HCT116 (cell line): Measurements from ENCODE around the gene RREB1. TPM values are rescaled to one million over a fixed set of nuclear protein-coding genes. Genes with fewer than 3 reads are reported as not detected.

Experiments used
- ATAC-seq: fragments of 200-7000 bp; cut with Tn5 transposase; 2 replicates; pipeline ENCODE4 v1.9.1; 2020; ENCODE audit warnings: mild to moderate bottlenecking, moderate library complexity
- BruUV-seq: library from RNA; stranded (reverse); fragments of 400-500 nt; replicated peaks from 2 replicates; lab custom pipeline; 2021; lab: Mats Ljungman, UMichigan
- CTCF ChIA-PET: fragments of 300-600 bp; sonication (Branson Sonifier 250); formaldehyde crosslinking; loops from one replicate; lab custom pipeline; 2021; ENCODE audit warnings: antibody characterized with exemption; lab: Charles Lee
- POLR2A ChIA-PET: fragments of 300-600, 350-600 bp; sonication (Branson Sonifier 250); formaldehyde crosslinking; loops from one replicate; lab custom pipeline; 2021; ENCODE audit warnings: antibody characterized with exemption; lab: Charles Lee
- RAD21 ChIA-PET, 2 experiments: fragments of 300-600 bp; sonication (Branson Sonifier 250); formaldehyde crosslinking; loops; one replicate each; lab custom pipeline; 2023; ENCODE audit warnings: low total read pairs in 2 of 2; ENCODE audit not compliant: uncharacterized antibody in 2 of 2, unreplicated experiment in 2 of 2, low non-redundant PET in 1 of 2; lab: Charles Lee
- DNase-seq: peaks from one replicate; pipeline ENCODE4 v3.0.0-alpha.2; 2010; ENCODE audit warnings: low read depth, low spot score
- H2AFZ ChIP-seq: fragments of 200-600 bp; shearing (Covaris generic), sonication (generic); 2 replicates; pipeline ENCODE4 v1.6.1; 2017; ENCODE audit warnings: low read depth, mixed run types, mixed read lengths, antibody characterized with exemption, low read length; ENCODE audit not compliant: poor library complexity, severe bottlenecking
- H3K27ac ChIP-seq: 2 replicates; pipeline ENCODE4 v1.5.1; 2012; ENCODE audit warnings: low read depth, low read length
- H3K27me3 ChIP-seq: fragments of 200-600 bp; sonication (generic); 2 replicates; pipeline ENCODE4 v1.6.1; 2016; ENCODE audit warnings: mixed run types, low read length, mixed read lengths; ENCODE audit not compliant: insufficient read depth
- H3K36me3 ChIP-seq, 2 experiments: fragments of 200-500 bp in 1 of 2; fragments of 200-600 bp in 1 of 2; sonication (Bioruptor generic) in 1 of 2; sonication (generic) in 1 of 2; 2 replicates each; pipeline versions ENCODE4 v1.5.1 to v1.6.1; 2014 to 2016; ENCODE audit warnings: low read length in 2 of 2, inconsistent platforms in 1 of 2, mixed read lengths in 1 of 2, mixed run types in 1 of 2; ENCODE audit not compliant: insufficient read depth in 2 of 2, control insufficient read depth in 1 of 2
- H3K4me1 ChIP-seq, 2 experiments: fragments of 200-600 bp in 1 of 2; sonication (generic) in 1 of 2; 2 replicates each; pipeline versions ENCODE4 v1.5.1 to v1.6.1; 2012 to 2017; ENCODE audit warnings: low read length in 2 of 2, inconsistent platforms in 1 of 2, mild to moderate bottlenecking in 1 of 2, mixed read lengths in 1 of 2, mixed run types in 1 of 2, moderate library complexity in 1 of 2; ENCODE audit not compliant: insufficient read depth in 2 of 2, control insufficient read depth in 1 of 2
- H3K4me2 ChIP-seq: fragments of 200-600 bp; sonication (generic); 2 replicates; pipeline ENCODE4 v1.6.1; 2017; ENCODE audit warnings: mixed run types, low read length, mixed read lengths
- H3K4me3 ChIP-seq, 2 experiments: fragments of 200-600 bp in 1 of 2; sonication (generic) in 1 of 2; replicated peaks in 1 of 2; 2 replicates each; pipeline ENCODE4 v1.5.1; 2011 to 2016; ENCODE audit warnings: low read length in 2 of 2, control low read depth in 1 of 2, low read depth in 1 of 2, mild to moderate bottlenecking in 1 of 2, mixed read lengths in 1 of 2, mixed run types in 1 of 2
- H3K79me2 ChIP-seq: fragments of 200-600 bp; sonication (generic); 2 replicates; pipeline ENCODE4 v1.6.1; 2017; ENCODE audit warnings: mild to moderate bottlenecking, mixed run types, low read length, moderate library complexity, mixed read lengths; ENCODE audit not compliant: insufficient read depth
- H3K9ac ChIP-seq: fragments of 200-600 bp; sonication (generic); 2 replicates; pipeline ENCODE4 v1.6.1; 2016; ENCODE audit warnings: low read length, mixed read lengths
- H3K9me2 ChIP-seq: fragments of 200-600 bp; sonication (generic), shearing (Covaris generic); 2 replicates; pipeline ENCODE4 v1.6.1; 2017; ENCODE audit warnings: mixed run types, mild to moderate bottlenecking, moderate library complexity; ENCODE audit not compliant: insufficient read depth
- H3K9me3 ChIP-seq, 2 experiments: fragments of 200-500 bp in 1 of 2; fragments of 200-600 bp in 1 of 2; sonication (Bioruptor generic) in 1 of 2; sonication (generic) in 1 of 2; 2 replicates each; pipeline ENCODE4 v1.6.1; 2014 to 2017; ENCODE audit warnings: low read length in 2 of 2, mixed read lengths in 2 of 2, inconsistent platforms in 1 of 2, low read depth in 1 of 2, mild to moderate bottlenecking in 1 of 2, mixed run types in 1 of 2, moderate library complexity in 1 of 2; ENCODE audit not compliant: control insufficient read depth in 1 of 2, insufficient read depth in 1 of 2
- H4K20me1 ChIP-seq: fragments of 200-600 bp; sonication (generic), shearing (Covaris generic); 2 replicates; pipeline ENCODE4 v1.6.1; 2017; ENCODE audit warnings: mixed run types, mild to moderate bottlenecking, moderate library complexity; ENCODE audit not compliant: insufficient read depth
- CBX3 ChIP-seq: IDR thresholded peaks from 2 replicates; pipeline ENCODE4 v1.6.1; 2012; ENCODE audit warnings: low read depth
- CEBPB ChIP-seq: IDR thresholded peaks from 2 replicates; pipeline ENCODE4 v1.6.1; 2012; ENCODE audit warnings: low read depth
- CTCF ChIP-seq, 3 experiments: fragments of 200-600 bp in 1 of 3; sonication (generic) in 1 of 3; IDR thresholded peaks in 2 of 3; conservative IDR thresholded peaks in 1 of 3; 2 replicates each; pipeline ENCODE4 v1.5.1; 2012 to 2017; ENCODE audit warnings: low read depth in 2 of 3, low read length in 2 of 3, antibody characterized with exemption in 1 of 3, borderline replicate concordance in 1 of 3, control low read depth in 1 of 3, mild to moderate bottlenecking in 1 of 3, mixed read lengths in 1 of 3, mixed run types in 1 of 3, moderate library complexity in 1 of 3; ENCODE audit not compliant: insufficient read depth in 1 of 3
- EGR1 ChIP-seq: IDR thresholded peaks from 2 replicates; pipeline ENCODE4 v1.6.1; 2012; ENCODE audit warnings: low read depth
- EZH2 ChIP-seq: fragments of 200-600 bp; sonication (generic); IDR thresholded peaks from 2 replicates; pipeline ENCODE4 v1.6.1; 2017; ENCODE audit warnings: antibody characterized with exemption, mixed run types
- JUND ChIP-seq: IDR thresholded peaks from 2 replicates; pipeline ENCODE4 v1.6.1; 2012
- MAX ChIP-seq: IDR thresholded peaks from 2 replicates; pipeline ENCODE4 v1.6.1; 2012
- POLR2A ChIP-seq: IDR thresholded peaks from 2 replicates; pipeline ENCODE4 v1.7.0; 2011; ENCODE audit warnings: borderline replicate concordance; ENCODE audit not compliant: insufficient read depth, insufficient read length; ENCODE audit errors: extremely low read depth
- POLR2AphosphoS5 ChIP-seq: IDR thresholded peaks from 2 replicates; pipeline ENCODE4 v1.6.1; 2011; ENCODE audit warnings: mild to moderate bottlenecking, low read depth, low read length, moderate library complexity
- SP1 ChIP-seq: IDR thresholded peaks from 2 replicates; pipeline ENCODE4 v1.6.1; 2012; ENCODE audit warnings: low read depth
- SRF ChIP-seq: IDR thresholded peaks from 2 replicates; pipeline ENCODE4 v1.6.1; 2012; ENCODE audit warnings: low read depth
- TCF7L2 ChIP-seq: IDR thresholded peaks from 2 replicates; pipeline ENCODE4 v1.7.0; 2011; ENCODE audit warnings: borderline replicate concordance, inconsistent platforms; ENCODE audit not compliant: insufficient read depth, insufficient read length; ENCODE audit errors: extremely low read depth
- YY1 ChIP-seq: IDR thresholded peaks from 2 replicates; pipeline ENCODE4 v1.6.1; 2011; ENCODE audit warnings: low read length, low read depth, moderate library complexity, mild to moderate bottlenecking; ENCODE audit not compliant: insufficient replicate concordance; ENCODE audit errors: extremely low read depth
- ZBTB33 ChIP-seq: IDR thresholded peaks from 2 replicates; pipeline ENCODE4 v1.6.1; 2011; ENCODE audit warnings: mild to moderate bottlenecking, low read length, moderate library complexity; ENCODE audit not compliant: insufficient replicate concordance; ENCODE audit errors: extremely low read depth
- ZNF274 ChIP-seq: fragments of 200-500 bp; sonication (Bioruptor generic); IDR thresholded peaks from 2 replicates; pipeline ENCODE4 v1.6.1; 2014; ENCODE audit warnings: mild to moderate bottlenecking, low read depth, low read length, inconsistent platforms
- intact Hi-C: fragments of 100-400 bp; cut with micrococcal nuclease; formaldehyde crosslinking; loops from 2 replicates; pipeline ENCODE4 v1.10.0; 2022
- total RNA-seq: library from RNA; stranded (reverse); gene quantifications from one replicate; pipeline ENCODE4 v1.2.1, GENCODE V29; 2021; ENCODE audit not compliant: unreplicated experiment

Gene RREB1
- total RNA-seq, 1 experiment from 2014 or later = 47.9 TPM

DNA sequence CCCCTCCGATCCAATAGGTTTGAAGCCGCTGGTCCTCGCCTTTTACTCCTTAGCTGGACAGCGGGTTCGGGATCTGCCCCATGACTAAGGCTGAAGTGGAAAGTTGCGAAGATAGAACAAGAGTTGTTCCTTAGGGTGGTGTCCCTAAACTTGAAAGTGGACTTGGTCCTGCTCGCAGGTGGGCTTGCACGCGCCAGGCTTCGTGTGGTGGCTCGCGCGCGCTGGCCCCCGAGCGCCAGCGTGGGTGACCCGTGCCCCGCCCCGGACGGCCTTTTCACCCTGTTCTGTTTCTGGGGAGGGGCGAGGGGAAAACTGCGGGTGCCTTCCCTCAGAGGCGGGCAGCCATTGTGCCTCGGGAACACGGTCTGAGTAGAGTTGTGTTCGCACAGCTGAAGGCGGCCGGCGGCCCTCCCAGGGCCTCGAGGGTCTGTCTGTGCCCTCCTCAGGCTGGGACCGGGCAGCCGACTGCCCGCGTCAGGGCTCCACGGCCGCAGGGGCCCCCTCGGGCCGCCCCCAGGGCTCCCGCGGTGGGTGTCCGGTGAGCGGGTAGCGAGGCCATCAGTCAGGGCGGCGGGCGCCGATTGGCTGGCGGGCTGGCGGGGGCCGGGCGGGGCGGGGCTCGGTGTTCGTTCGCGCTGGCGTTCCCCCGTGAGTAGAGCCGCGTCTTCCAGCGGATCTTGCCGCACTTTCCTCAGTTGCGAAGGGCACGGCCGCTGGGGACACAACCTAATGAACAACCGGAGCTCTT lies 33.0 kb downstream of the RREB1 start (continued):
- TF ChIP-seq EZH2 = no peak
- TF ChIP-seq CEBPB = no peak
- TF ChIP-seq MAX = peak; percentile 72
- no peak for TF ChIP-seq SRF
- no peak for TF ChIP-seq ZBTB33
- TF ChIP-seq SP1 = peak; percentile 46
- peak; percentile 73; the same call in 1 of the 2 replicates for TF ChIP-seq POLR2AphosphoS5
- TF ChIP-seq POLR2A = no peak
- no peak for TF ChIP-seq TCF7L2
- no peak for TF ChIP-seq ZNF274

DNA sequence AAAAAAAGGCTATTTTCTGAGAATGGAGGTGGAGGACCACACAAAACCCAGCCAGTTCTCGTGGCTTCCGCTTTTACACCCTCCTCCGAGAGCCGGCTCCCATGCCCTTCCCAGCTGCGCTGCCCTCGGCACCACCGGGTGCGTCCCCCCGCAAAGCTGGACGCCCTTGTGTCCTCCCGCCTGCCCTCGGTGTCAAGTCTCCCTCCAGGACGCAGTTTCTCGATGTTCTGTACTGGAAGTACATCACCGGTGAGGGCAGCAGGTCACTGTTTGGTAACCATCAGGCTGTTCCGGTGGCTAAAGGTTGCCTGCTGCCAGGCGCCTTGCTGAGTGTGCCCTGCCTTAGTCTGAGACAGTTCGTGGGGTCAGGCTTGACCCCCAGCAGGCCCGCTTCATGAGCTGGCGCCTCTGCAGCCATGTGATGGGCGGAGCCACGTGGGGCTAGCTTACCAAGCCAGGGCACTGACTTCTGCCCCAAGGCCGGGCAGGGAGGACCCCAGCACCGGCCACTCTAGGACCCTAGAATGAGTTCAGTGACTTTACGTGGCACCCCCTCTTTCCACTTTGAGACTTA lies 34.6 kb downstream of the RREB1 start:
- ChIA-PET CTCF (no interaction called here), POLR2A (interaction anchor here (1.2 kb wide), 1 partner anchor 84 kb away, joined by 3 read pairs; no protein-coding TSS in a partner anchor), RAD21 (no interaction called here)
- H3K79me2 ChIP-seq = peaks cover 90% of the 10 kb centered on the region
- H2AFZ ChIP-seq = no peak overlapping the region
- DNase-seq (no peak), ATAC-seq (no peak)
- no TSS peak for BruUV-seq
- H3K36me3 ChIP-seq = no peaks in the 10 kb centered on the region
- H3K27ac ChIP-seq = no peak overlapping the region
- no peaks in the 10 kb centered on the region for H3K27me3 ChIP-seq
- intact Hi-C loops = no loop called here
- H4K20me1 ChIP-seq = no peaks in the 10 kb centered on the region
- H3K4me2 ChIP-seq = no peak overlapping the region
- H3K4me3 ChIP-seq = no peak overlapping the region
- peaks cover 26 to 63% of the 10 kb centered on the region in 2 experiments; a peak in 3 of 4 replicates for H3K4me1 ChIP-seq
- H3K9me3 ChIP-seq = no peaks in the 10 kb centered on the region
- no peaks in the 10 kb centered on the region for H3K9me2 ChIP-seq
- H3K9ac ChIP-seq = no peak overlapping the region
- TF ChIP-seq YY1 (no peak), CEBPB (no peak), ZBTB33 (no peak), MAX (no peak), JUND (no peak), EGR1 (no peak), ZNF274 (no peak), CTCF (IDR thresholded peaks at IDR 0.05 in 2 of 3, conservative IDR thresholded peaks at IDR 0.05 in 1 of 3; ENCODE audit: borderline replicate concordance in 1 of 3, insufficient read depth in 1 of 3, low read depth in 2 of 3, low read length in 2 of 3) (no peak), CBX3 (no peak)
